K562 (cell line): ENCODE data around the gene ZNHIT3. TPM values are rescaled to one million over a fixed set of nuclear protein-coding genes. Genes with fewer than 3 reads are reported as not detected.

Source experiments
- CBX2 ChIP-seq: fragments of 200-600 bp; sonication (generic); IDR thresholded peaks from one replicate; pipeline ENCODE4 v1.6.1; 2012; ENCODE audit warnings: mild to moderate bottlenecking, low read length, inconsistent platforms; ENCODE audit not compliant: insufficient read depth, poor library complexity, severe bottlenecking
- CEBPB ChIP-seq: fragments of 450-650 bp; IDR thresholded peaks from 2 replicates; pipeline ENCODE4 v1.6.1; 2016; ENCODE audit warnings: missing genetic modification characterization, missing compliant biosample characterization
- ELF4 ChIP-seq: fragments of 450-650 bp; formaldehyde crosslinking; IDR thresholded peaks from 2 replicates; pipeline ENCODE4 v1.4.0; 2022; ENCODE audit warnings: missing genetic modification characterization
- ESRRA ChIP-seq: fragments of 450-650 bp; IDR thresholded peaks from 2 replicates; pipeline ENCODE4 v1.6.1; 2014; ENCODE audit warnings: low read depth, mild to moderate bottlenecking, moderate library complexity, borderline replicate concordance
- FOXM1 ChIP-seq, 2 experiments: fragments of 450-650 bp in 1 of 2; sonication (generic) in 1 of 2; formaldehyde crosslinking in 1 of 2; IDR thresholded peaks; 2 replicates each; pipeline versions ENCODE4 v1.6.1 to v1.9.0; 2017 to 2022; ENCODE audit warnings: low read depth in 2 of 2, mild to moderate bottlenecking in 2 of 2, missing genetic modification reagents in 1 of 2, moderate library complexity in 1 of 2
- HEY1 ChIP-seq: fragments of 250-450 bp; sonication (Bioruptor Pico); IDR thresholded peaks from 2 replicates; pipeline ENCODE4 v1.5.0; 2020; ENCODE audit warnings: mild to moderate bottlenecking, moderate library complexity, borderline replicate concordance
- PHB ChIP-seq: fragments of 250-450 bp; sonication (Bioruptor Pico); IDR thresholded peaks from 2 replicates; pipeline ENCODE4 v1.5.0; 2021
- PHF20 ChIP-seq: fragments of 450-650 bp; IDR thresholded peaks from 2 replicates; pipeline ENCODE4 v1.6.1; 2018; ENCODE audit not compliant: partially characterized antibody
- RBM25 ChIP-seq: fragments of 200-400 bp; formaldehyde crosslinking; IDR thresholded peaks from 2 replicates; pipeline ENCODE4 v1.6.1; 2018; ENCODE audit warnings: low read length, low read depth, moderate library complexity; ENCODE audit not compliant: severe bottlenecking
- SIRT6 ChIP-seq: IDR thresholded peaks from one replicate; pipeline ENCODE4 v1.6.1; 2012; ENCODE audit warnings: low read depth, mild to moderate bottlenecking, control low read depth, inconsistent platforms, low read length, moderate library complexity
- SMARCC2 ChIP-seq: fragments of 450-650 bp; IDR thresholded peaks from 2 replicates; pipeline ENCODE4 v1.6.1; 2017; ENCODE audit warnings: antibody characterized with exemption, moderate library complexity, mild to moderate bottlenecking, low read depth
- TEAD1 ChIP-seq, 2 experiments: fragments of 450-650 bp in 1 of 2; sonication (generic) in 1 of 2; formaldehyde crosslinking; IDR thresholded peaks; 2 replicates each; pipeline versions ENCODE4 v1.4.0 to v1.8.0; 2020 to 2022; ENCODE audit warnings: mild to moderate bottlenecking in 2 of 2, missing genetic modification reagents in 1 of 2
- ZNF707 ChIP-seq: fragments of 250-450 bp; sonication (Bioruptor Pico); conservative IDR thresholded peaks from 2 replicates; pipeline ENCODE4 v1.8.0; 2022; ENCODE audit warnings: inconsistent platforms, mild to moderate bottlenecking, moderate library complexity
- ZNF766 ChIP-seq: fragments of 200-800 bp; sonication (Bioruptor generic); conservative IDR thresholded peaks from 2 replicates; pipeline ENCODE4 v1.6.1; 2016; ENCODE audit warnings: missing genetic modification characterization, missing compliant biosample characterization
- polyA plus RNA-seq, 8 experiments: library from polyadenylated mRNA; depleted of rRNA in 4 of 8; stranded (reverse) in 5 of 8; unstranded in 3 of 8; fragments of >200 nt; fragmentation: Nextera tagmentation in 2 of 8; fragmentation: Illumina TruSeq in 1 of 8; extraction: Ambion mirVana in 2 of 8; extraction: Trizol in 1 of 8; gene quantifications; 2 replicates each; pipeline versions ENCODE4 v1.2.1 to v1.2.3, GENCODE V29; 2011 to 2014; ENCODE audit warnings: inconsistent platforms in 1 of 8, missing spikeins in 1 of 8
- total RNA-seq, 7 experiments: library from RNA; depleted of rRNA in 6 of 7; stranded (reverse); fragments of >200 nt in 6 of 7; fragmentation: Illumina TruSeq in 2 of 7; extraction: Trizol in 2 of 7; gene quantifications; 2 replicates each; pipeline versions ENCODE4 v1.2.1 to v1.2.3, GENCODE V29; 2011 to 2021; ENCODE audit warnings: low replicate concordance in 1 of 7
- TF ChIP-seq, protein P1 (sequence below): fragments of 450-650 bp; IDR thresholded peaks from 2 replicates; pipeline ENCODE4 v1.7.0; 2016; ENCODE audit warnings: borderline replicate concordance
- TF ChIP-seq, protein P2 (sequence below): fragments of 250-450 bp; sonication (Bioruptor Pico); IDR thresholded peaks from 2 replicates; pipeline ENCODE4 v1.4.0; 2020; ENCODE audit warnings: mild to moderate bottlenecking, moderate library complexity
- TF ChIP-seq, protein P3 (sequence below): fragments of 450-650 bp; IDR thresholded peaks from 2 replicates; pipeline ENCODE4 v1.6.1; 2018; ENCODE audit not compliant: partially characterized antibody

The ZNHIT3 gene
- total and polyA plus RNA-seq, 9 of the 15 experiments (the other 6 are each of a cell fraction or from before 2014, with no cell fraction given), result 45.0 to 300 (median 88.4) TPM

DNA sequence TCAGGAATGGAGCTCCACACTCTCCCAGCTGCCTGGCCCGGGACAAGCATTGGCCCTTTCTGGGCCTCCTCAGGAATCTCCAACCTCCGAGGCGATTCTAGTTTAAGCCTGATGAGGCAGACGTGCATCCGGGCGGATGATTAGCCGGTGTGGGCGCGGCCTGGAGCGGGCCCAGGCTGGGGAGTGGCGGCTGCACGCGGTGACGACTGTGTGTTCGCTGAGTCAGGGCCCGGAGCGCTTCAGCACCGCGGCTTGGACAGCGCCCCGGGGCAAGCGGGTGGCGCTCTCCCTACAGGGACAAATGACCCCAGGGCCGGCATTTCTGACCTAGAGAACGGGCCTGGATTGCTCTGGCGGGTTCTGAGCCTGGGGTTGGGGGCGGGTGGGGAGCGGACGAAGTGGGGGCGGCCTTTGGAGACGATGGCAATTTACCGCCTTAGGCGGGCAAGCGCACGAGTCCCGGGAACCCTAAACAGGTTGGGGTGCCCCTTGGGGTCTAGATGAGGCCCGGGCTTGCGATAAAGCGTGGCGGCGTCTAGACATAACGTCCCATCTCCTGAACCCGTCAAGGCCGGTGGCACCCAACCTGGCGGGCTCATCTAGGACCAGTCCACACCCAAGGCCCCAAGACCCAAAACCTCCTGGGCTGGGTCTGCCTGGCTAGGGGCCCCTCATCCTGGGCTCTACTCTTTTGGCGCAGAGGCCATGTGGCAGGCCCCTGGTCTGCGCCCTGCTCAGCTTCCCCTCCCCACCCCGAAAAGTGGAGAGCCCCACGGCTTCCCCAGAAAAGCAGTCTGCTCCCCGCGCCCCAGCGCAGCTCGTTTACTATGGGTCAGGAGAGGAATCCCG lies 22.3 kb upstream of the ZNHIT3 start (continued):
- TF ChIP-seq RBM25, result no peak
- 0 out of 4 replicates have a peak, but pooled peaks of 1 of the 2 experiments have one; percentile 36 for TF ChIP-seq TEAD1 (CRISPR knock-in tag; IDR thresholded peaks at IDR 0.05)
- no peak for TF ChIP-seq ELF4
- TF ChIP-seq PHF20, result no peak
- TF ChIP-seq ZNF707 (CRISPR knock-in tag), result no peak
- TF ChIP-seq CBX2, result no peak
- TF ChIP-seq ZNF766 (CRISPR knock-in tag), result peak; percentile 83
- no peak for TF ChIP-seq FOXM1 (IDR thresholded peaks at IDR 0.05; ENCODE audit: low read depth)
- TF ChIP-seq FOXM1 (CRISPR knock-in tag; IDR thresholded peaks at IDR 0.05; ENCODE audit: low read depth), result no peak
- TF ChIP-seq, protein P1, sequence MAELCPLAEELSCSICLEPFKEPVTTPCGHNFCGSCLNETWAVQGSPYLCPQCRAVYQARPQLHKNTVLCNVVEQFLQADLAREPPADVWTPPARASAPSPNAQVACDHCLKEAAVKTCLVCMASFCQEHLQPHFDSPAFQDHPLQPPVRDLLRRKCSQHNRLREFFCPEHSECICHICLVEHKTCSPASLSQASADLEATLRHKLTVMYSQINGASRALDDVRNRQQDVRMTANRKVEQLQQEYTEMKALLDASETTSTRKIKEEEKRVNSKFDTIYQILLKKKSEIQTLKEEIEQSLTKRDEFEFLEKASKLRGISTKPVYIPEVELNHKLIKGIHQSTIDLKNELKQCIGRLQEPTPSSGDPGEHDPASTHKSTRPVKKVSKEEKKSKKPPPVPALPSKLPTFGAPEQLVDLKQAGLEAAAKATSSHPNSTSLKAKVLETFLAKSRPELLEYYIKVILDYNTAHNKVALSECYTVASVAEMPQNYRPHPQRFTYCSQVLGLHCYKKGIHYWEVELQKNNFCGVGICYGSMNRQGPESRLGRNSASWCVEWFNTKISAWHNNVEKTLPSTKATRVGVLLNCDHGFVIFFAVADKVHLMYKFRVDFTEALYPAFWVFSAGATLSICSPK, result no peak
- no peak for TF ChIP-seq HEY1 (CRISPR knock-in tag)
- TF ChIP-seq ESRRA, result peak; percentile 21; the same call in 1 of the 2 replicates
- TF ChIP-seq, protein P2, sequence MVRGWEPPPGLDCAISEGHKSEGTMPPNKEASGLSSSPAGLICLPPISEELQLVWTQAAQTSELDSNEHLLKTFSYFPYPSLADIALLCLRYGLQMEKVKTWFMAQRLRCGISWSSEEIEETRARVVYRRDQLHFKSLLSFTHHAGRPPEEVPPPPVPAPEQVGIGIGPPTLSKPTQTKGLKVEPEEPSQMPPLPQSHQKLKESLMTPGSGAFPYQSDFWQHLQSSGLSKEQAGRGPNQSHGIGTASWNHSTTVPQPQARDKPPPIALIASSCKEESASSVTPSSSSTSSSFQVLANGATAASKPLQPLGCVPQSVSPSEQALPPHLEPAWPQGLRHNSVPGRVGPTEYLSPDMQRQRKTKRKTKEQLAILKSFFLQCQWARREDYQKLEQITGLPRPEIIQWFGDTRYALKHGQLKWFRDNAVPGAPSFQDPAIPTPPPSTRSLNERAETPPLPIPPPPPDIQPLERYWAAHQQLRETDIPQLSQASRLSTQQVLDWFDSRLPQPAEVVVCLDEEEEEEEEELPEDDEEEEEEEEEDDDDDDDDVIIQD (CRISPR knock-in tag), result no peak
- TF ChIP-seq CEBPB, result no peak
- TF ChIP-seq SMARCC2, result no peak
- no peak for TF ChIP-seq SIRT6
- TF ChIP-seq, protein P3, sequence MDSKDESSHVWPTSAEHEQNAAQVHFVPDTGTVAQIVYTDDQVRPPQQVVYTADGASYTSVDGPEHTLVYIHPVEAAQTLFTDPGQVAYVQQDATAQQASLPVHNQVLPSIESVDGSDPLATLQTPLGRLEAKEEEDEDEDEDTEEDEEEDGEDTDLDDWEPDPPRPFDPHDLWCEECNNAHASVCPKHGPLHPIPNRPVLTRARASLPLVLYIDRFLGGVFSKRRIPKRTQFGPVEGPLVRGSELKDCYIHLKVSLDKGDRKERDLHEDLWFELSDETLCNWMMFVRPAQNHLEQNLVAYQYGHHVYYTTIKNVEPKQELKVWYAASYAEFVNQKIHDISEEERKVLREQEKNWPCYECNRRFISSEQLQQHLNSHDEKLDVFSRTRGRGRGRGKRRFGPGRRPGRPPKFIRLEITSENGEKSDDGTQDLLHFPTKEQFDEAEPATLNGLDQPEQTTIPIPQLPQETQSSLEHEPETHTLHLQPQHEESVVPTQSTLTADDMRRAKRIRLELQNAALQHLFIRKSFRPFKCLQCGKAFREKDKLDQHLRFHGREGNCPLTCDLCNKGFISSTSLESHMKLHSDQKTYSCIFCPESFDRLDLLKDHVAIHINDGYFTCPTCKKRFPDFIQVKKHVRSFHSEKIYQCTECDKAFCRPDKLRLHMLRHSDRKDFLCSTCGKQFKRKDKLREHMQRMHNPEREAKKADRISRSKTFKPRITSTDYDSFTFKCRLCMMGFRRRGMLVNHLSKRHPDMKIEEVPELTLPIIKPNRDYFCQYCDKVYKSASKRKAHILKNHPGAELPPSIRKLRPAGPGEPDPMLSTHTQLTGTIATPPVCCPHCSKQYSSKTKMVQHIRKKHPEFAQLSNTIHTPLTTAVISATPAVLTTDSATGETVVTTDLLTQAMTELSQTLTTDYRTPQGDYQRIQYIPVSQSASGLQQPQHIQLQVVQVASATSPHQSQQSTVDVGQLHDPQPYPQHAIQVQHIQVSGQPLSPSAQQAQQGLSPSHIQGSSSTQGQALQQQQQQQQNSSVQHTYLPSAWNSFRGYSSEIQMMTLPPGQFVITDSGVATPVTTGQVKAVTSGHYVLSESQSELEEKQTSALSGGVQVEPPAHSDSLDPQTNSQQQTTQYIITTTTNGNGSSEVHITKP, result no peak
- TF ChIP-seq PHB (CRISPR knock-in tag), result no peak
